ENCODE results near the gene SLC35B3. TPM values are rescaled to one million over a fixed set of nuclear protein-coding genes. Genes with fewer than 3 reads are reported as not detected.

SLC35B3 gene
- total and polyA plus RNA-seq, 2 of the 8 experiments (the other 6 are each of a cell fraction or from before 2014, with no cell fraction given) = 5.5 to 9.8 TPM

DNA sequence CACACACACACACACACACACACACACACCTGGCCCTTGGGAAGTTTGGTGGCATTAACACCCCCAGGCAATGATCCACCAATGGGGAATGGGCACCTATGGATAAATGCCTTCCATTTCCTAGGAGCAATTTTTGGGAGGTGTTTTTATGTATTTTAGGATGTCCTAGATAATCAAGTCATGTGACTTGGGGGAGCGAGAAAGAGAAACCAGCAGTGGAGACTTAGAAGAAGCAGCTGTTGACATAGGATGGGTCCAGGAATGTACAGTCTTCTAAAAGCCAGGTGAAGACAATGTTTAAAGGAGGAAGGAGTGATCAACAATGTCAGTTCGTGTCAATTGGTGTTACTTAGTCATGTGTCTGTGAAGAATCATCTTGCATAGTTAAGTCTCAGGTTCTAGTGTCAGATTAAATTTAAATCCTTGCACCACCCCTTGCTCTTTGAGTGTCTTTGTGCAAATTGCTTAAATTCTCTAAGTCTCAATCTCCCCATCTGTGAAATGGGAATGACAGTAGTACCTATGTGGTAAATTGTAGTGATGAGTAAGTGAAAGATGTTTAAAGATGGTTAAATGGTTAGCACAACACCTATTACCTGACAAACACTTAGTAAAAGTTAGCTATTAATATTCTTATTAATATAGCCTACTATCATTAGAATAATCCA lies 4.4 kb upstream of the SLC35B3 start:
- H2BK5ac ChIP-seq (ENCODE audit: low read depth, low read length) = no peak overlapping the region
- H2BK20ac ChIP-seq (ENCODE audit: low read length) = no peak overlapping the region
- H4K5ac ChIP-seq (ENCODE audit: insufficient read length, low read depth, low read length) = no peak overlapping the region
- no peak overlapping the region for H3K56ac ChIP-seq (replicated peaks; ENCODE audit: insufficient read length, low read depth, low read length)
- H2AK5ac ChIP-seq (ENCODE audit: low read depth, low read length) = no peak overlapping the region
- no peak overlapping the region for H3K4me3 ChIP-seq (ENCODE audit: extremely low read depth in 1 of 4, insufficient read depth in 2 of 4, low read depth in 3 of 4, low read length in 4 of 4)
- H3K4me2 ChIP-seq (ENCODE audit: insufficient read depth in 1 of 2, low read depth in 2 of 2, low read length in 2 of 2) = no peak overlapping the region
- no peaks in the 10 kb centered on the region for H4K20me1 ChIP-seq (replicated peaks in 1 of 2; ENCODE audit: control insufficient read depth in 1 of 2, insufficient read depth in 2 of 2, low read length in 2 of 2)
- H3K9me3 ChIP-seq (ENCODE audit: insufficient read depth in 2 of 2, low read depth in 1 of 2, low read length in 1 of 2) = no peaks in the 10 kb centered on the region
- H3K79me2 ChIP-seq (ENCODE audit: control insufficient read depth in 1 of 2, insufficient read depth in 2 of 2, low read length in 2 of 2) = peaks cover 0 to 3% of the 10 kb centered on the region in 2 experiments; a peak in 2 of 4 replicates
- 44% methylated on average over 2 of the region's 2 CpGs; no CpG with 5 or more reads in 1 of the 2 experiments for WGBS, 2 experiments (ENCODE audit: extremely low coverage in 1 of 2, insufficient coverage in 1 of 2, insufficient read length in 1 of 2, insufficient replicate concordance in 2 of 2, low coverage in 1 of 2, low lambda C conversion rate in 2 of 2, missing lambda C conversion rate in 1 of 2)
- TF ChIP-seq MAFK (IDR thresholded peaks at IDR 0.05; ENCODE audit: low read depth, low read length) (no peak), ATF2 (IDR thresholded peaks at IDR 0.05; ENCODE audit: low read length) (no peak), SIX5 (IDR thresholded peaks at IDR 0.05; ENCODE audit: low read depth, low read length) (no peak), YY1 (IDR thresholded peaks at IDR 0.05; ENCODE audit: low read depth, low read length) (no peak), SP2 (IDR thresholded peaks at IDR 0.05; ENCODE audit: low read length) (no peak), TBP (IDR thresholded peaks at IDR 0.05; ENCODE audit: low read depth, low read length) (no peak), CBX8 (IDR thresholded peaks at IDR 0.05; ENCODE audit: borderline replicate concordance, low read depth, low read length) (no peak), NANOG (IDR thresholded peaks at IDR 0.05; ENCODE audit: insufficient read depth, low read depth, low read length, poor library complexity, severe bottlenecking) (no peak)
- TF ChIP-seq, protein P1, sequence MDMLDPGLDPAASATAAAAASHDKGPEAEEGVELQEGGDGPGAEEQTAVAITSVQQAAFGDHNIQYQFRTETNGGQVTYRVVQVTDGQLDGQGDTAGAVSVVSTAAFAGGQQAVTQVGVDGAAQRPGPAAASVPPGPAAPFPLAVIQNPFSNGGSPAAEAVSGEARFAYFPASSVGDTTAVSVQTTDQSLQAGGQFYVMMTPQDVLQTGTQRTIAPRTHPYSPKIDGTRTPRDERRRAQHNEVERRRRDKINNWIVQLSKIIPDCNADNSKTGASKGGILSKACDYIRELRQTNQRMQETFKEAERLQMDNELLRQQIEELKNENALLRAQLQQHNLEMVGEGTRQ (IDR thresholded peaks at IDR 0.05; ENCODE audit: low read length) = no peak
- no peaks in the 10 kb centered on the region for H3K79me1 ChIP-seq (ENCODE audit: low read depth, low read length)
- no peak overlapping the region for H3K27ac ChIP-seq (ENCODE audit: low read depth, low read length)
- H2BK15ac ChIP-seq (ENCODE audit: low read length) = no peak overlapping the region
- H3K14ac ChIP-seq (ENCODE audit: insufficient read length) = no peak overlapping the region
- H3K18ac ChIP-seq (ENCODE audit: extremely low read depth, low read length) = no peak overlapping the region
- no peak overlapping the region for H3K9ac ChIP-seq (replicated peaks in 1 of 4; ENCODE audit: extremely low read depth in 1 of 4, low read depth in 3 of 4, low read length in 3 of 4)
- DNase-seq (ENCODE audit: low read depth in 1 of 2, low spot score in 2 of 2) = no peak
- no peak overlapping the region for H3K23ac ChIP-seq (ENCODE audit: insufficient read length)
- H3K27me3 ChIP-seq (replicated peaks in 1 of 4; ENCODE audit: control insufficient read depth in 3 of 4, extremely low read depth in 1 of 4, insufficient read depth in 3 of 4, low read length in 3 of 4) = no peaks in the 10 kb centered on the region; a peak in 1 of 7 replicates
- no peak overlapping the region for H4K91ac ChIP-seq (replicated peaks; ENCODE audit: insufficient read length, low read length)
- peaks cover 4% of the 10 kb centered on the region; the same call in 1 of the 2 replicates for H3K23me2 ChIP-seq (ENCODE audit: low read depth, low read length)
- no peaks in the 10 kb centered on the region for H3K36me3 ChIP-seq (ENCODE audit: control insufficient read depth in 2 of 4, insufficient read depth in 4 of 4, low read length in 3 of 4)
- H2BK120ac ChIP-seq (replicated peaks; ENCODE audit: low read depth, low read length) = no peak overlapping the region
- no peak overlapping the region for H2BK12ac ChIP-seq (ENCODE audit: low read depth, low read length)
- H2AFZ ChIP-seq (ENCODE audit: low read length) = no peak overlapping the region
- ChIA-PET CTCF (ENCODE audit: partially characterized antibody) (no interaction called here), POLR2A (ENCODE audit: partially characterized antibody) (no interaction called here)
- H4K8ac ChIP-seq (ENCODE audit: extremely low read depth, insufficient read depth, low read length) = no peak overlapping the region
- FAIRE-seq = no peak
- no peak overlapping the region for H3K4ac ChIP-seq (replicated peaks; ENCODE audit: insufficient read length, low read depth, low read length)
- peaks cover 0 to 1% (median 0%) of the 10 kb centered on the region in 4 experiments; a peak in 3 of 7 replicates for H3K4me1 ChIP-seq (replicated peaks in 1 of 4; ENCODE audit: control insufficient read depth in 3 of 4, insufficient read depth in 4 of 4, low read length in 3 of 4)

All from H1 (cell line).